T-helper 1 cell treated with Interleukin-12 subunit alpha and Interleukin-12 subunit beta and Interleukin-4 antibody, amounts not matched to agents 30 ng/mL and 1 ng/mL, for 36 hours (primary cell): ENCODE measurements around the gene PLEKHG4. TPM values are rescaled to one million over a fixed set of nuclear protein-coding genes. Genes with fewer than 3 reads are reported as not detected.

ENCODE experiments used
- intact Hi-C: fragments of 100-400 bp; cut with micrococcal nuclease; formaldehyde crosslinking; loops from one replicate; pipeline ENCODE4 v1.15.1; 2024
- total RNA-seq: library from RNA; stranded (reverse); gene quantifications from 2 replicates; pipeline ENCODE4 v1.2.3, GENCODE V29; 2022

PLEKHG4 gene
- total RNA-seq, 1 donor from 2014 or later = 23.0 TPM

DNA sequence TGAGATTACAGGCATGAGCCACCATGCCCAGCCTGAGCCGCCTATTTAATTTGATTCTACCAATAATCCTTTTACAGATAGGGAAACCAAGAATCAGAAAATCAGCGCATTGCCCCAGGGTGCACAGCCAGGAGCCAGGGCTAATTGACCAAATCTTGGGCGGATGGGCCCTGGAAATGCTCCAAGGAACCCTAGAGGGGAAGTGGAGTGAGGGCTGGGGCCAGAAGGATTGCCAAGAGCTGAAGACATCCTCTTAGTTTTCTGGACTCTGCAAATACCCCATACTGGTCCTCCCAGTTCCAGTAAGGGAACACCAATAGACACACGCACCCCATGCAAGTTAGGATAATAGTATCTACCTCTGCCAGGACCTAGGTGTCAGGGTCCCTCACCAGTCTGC lies 35.9 kb upstream of the PLEKHG4 start:
- intact Hi-C loops = loop anchor here (5.0 kb wide), 1 partner anchor 604 kb away; the partner anchor contains the start of genes CENPT and NUTF2

GRCh38 chr16:67244387-67245185 lies 34.7 kb upstream of the PLEKHG4 start:
- intact Hi-C loops = loop anchor here (1.0 to 5.0 kb wide), 8 partner anchors 8 to 603 kb away; partner anchors contain the start of genes C16orf86, CBFB, CENPT and ENKD1

GRCh38 chr16:67245186-67245585 lies 34.1 kb upstream of the PLEKHG4 start:
- intact Hi-C loops = loop anchor here (5.0 kb wide), 3 partner anchors 218 to 422 kb away; partner anchors contain the start of genes C16orf86, CBFB, ENKD1 and PDP2

DNA sequence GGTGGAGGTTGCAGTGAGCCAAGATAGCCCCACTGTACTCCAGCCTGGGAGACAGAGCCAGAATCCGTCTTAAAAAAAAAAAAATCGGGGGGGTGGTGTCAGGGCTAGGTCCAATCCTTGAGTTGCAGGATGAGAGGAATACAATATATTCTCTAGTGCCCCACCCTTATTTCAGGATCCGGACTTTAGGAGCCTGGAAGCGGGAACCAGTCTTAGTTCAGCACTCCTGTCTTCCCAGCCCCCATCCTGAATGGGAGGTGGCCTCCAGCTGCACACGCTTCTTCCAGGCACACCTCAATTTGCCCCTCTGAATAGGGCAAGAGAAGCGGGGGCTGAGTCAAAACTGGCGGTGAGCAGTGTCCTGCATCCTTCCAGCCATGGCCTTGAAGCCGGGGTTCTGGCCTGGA lies 33.7 kb upstream of the PLEKHG4 start:
- intact Hi-C loops = loop anchor here (2.0 to 5.0 kb wide), 4 partner anchors 218 to 549 kb away; partner anchors contain the start of genes C16orf86, CBFB, CMTM4 and ENKD1

DNA sequence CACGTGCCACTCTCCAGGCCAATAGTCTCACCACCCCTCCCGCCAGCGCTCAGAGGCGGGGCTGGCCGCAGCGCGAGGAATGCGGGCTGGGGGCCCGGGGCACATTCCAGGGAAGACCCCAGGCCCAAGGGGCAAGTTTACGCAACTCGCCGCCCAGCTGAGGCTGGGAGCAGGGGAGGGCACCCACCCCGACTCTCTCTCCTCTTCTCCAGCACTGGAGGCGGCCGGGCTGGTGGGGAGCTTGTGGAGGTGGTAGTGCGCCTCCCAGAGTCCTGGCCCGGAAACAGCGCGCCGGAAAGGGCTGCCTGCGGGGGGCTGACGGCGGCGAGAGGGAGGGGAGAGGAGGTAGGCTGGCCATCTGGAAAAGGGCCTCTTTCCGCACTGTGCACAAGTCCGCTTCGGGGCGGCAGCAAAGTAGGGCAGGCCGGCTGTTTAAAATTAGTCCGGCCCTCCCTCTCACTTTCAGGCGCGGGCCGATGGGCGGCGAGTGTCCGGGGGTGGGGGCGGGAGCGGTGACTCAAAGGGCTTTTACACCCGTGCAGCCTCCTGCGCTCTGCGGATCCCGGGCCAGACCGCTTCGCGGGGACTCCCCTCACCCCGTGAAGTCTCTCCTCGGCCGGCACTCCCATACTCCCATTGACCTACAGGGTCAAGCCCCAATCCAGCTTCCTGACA lies 33.1 kb upstream of the PLEKHG4 start:
- intact Hi-C loops = loop anchor here (2.0 to 5.0 kb wide), 4 partner anchors 219 to 549 kb away; partner anchors contain the start of genes C16orf86, CBFB, CMTM4 and ENKD1

- intact Hi-C loops = loop anchor here (1.0 to 5.0 kb wide), 11 partner anchors 19 to 550 kb away; partner anchors contain the start of genes C16orf86, CBFB, CMTM4 and CTCF
These were observed 32.6 kb upstream of the PLEKHG4 start for GRCh38 chr16:67246756-67247191.

GRCh38 chr16:67247192-67248072 lies 31.9 kb upstream of the PLEKHG4 start, which contains the start of gene FHOD1:
TSS of gene FHOD1 (minus strand) at chr16:67247481. CDS start at chr16:67247410, 71 bp downstream.
- intact Hi-C loops = loop anchor here (1.0 to 5.0 kb wide), 11 partner anchors 20 to 551 kb away; partner anchors contain the start of genes C16orf86, CBFB, CMTM4 and CTCF

DNA sequence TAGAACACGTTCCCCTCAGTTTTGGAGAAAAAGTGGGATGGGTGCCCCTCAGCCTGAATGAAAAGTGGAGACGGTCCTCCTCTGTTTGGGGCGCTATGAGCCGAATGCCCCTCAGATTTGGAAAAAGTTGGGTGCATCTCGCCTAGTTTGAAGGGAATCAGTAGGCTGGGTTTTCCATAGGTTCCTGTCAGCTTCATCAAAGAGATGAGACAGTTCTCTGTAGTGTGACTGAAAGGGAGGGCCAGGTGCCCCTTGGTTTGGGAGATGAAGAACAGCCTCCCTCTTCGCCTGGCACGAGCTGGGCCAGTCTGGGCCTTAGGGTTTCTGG lies 31.3 kb upstream of the PLEKHG4 start:
- intact Hi-C loops = loop anchor here (5.0 kb wide), 3 partner anchors 221 to 419 kb away; partner anchors contain the start of genes C16orf86, CBFB, ENKD1 and PDP2

DNA sequence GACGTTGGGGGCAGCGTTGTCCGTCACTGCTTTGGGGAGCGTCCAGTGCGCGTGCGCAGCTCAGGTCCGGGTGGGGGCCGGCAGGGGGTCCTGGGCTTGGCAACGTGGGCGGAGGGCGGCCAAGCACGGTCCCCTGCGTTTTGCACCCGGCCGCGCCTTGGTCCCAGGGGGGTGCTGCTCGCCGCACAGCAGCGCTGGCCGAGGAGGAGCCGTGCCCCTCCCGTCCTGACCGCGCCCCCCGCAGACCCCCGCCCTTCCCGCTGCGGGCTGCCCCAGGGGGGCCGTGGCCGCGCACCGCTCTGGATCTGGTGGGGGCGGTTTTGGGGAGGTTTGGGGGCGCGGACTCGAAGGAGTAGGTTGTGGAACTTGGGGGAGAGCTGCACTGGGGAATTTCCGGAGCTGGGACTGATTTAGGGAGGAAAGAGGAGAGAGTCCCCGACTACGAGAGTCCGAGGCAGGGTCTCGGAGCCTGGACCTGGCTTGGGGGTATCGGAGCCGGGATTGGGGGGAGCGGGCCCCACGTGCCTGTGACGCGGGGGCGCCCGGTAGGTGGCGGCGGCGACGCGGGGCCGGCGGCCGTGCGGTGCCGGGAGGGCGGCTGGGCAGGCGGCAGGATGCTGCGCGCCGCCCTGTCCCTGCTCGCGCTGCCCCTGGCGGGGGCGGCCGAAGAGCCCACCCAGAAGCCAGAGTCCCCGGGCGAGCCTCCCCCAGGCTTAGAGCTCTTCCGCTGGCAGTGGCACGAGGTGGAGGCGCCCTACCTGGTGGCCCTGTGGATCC lies 30.7 kb upstream of the PLEKHG4 start, which contains the start of gene SLC9A5:
Gene SLC9A5 (plus strand): TSS at position 579 of the 777 bp plus-strand sequence. CDS start 36 bp downstream, at position 615.
- intact Hi-C loops = loop anchor here (5.0 kb wide), 3 partner anchors 221 to 419 kb away; partner anchors contain the start of genes C16orf86, CBFB, ENKD1 and PDP2

- intact Hi-C loops = loop anchor here (5.0 kb wide), 3 partner anchors 222 to 418 kb away; partner anchors contain the start of genes C16orf86, CBFB, ENKD1 and PDP2
These were observed 29.9 kb upstream of the PLEKHG4 start for GRCh38 chr16:67249178-67250044.

- intact Hi-C loops = no loop called here
These were observed 29.3 kb upstream of the PLEKHG4 start for GRCh38 chr16:67250045-67250327.

DNA sequence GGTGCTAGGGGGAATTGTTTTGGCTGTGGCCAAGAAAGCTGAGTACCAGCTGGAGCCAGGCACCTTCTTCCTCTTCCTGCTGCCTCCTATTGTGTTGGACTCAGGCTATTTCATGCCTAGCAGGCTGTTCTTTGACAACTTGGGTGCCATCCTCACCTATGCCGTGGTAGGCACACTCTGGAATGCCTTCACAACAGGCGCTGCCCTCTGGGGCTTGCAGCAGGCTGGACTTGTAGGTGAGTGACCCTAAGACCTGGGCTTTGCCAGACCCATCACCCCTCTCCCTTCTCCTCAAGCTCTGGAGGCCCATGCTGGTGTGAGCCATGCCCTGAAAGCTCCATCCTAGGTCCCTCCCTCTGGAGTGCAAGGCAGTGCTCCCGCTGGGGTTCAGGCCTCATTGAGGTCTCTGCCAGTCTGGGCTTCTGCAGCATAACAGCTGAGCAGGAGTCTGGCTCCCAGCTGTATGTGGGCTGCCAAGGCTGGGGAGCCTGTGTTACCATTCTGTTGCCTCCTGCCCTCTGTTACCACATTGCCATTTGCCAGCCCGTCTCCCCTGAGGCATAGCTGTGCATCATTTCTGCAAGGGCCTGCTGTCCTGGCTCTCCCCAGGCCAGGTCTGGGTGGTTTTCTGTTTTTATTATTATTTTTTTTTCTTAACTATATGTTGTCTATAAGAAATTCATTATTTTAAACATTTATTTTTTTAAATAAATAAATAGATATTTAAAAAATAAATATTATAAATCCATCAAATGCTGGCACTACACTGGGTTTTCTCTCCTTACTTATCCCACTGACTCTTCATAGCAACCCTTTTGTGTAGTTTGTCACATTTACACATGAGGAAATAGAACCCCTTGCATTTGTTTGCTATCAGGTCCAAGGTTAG lies 26.5 kb upstream of the PLEKHG4 start:
- intact Hi-C loops = no loop called here

DNA sequence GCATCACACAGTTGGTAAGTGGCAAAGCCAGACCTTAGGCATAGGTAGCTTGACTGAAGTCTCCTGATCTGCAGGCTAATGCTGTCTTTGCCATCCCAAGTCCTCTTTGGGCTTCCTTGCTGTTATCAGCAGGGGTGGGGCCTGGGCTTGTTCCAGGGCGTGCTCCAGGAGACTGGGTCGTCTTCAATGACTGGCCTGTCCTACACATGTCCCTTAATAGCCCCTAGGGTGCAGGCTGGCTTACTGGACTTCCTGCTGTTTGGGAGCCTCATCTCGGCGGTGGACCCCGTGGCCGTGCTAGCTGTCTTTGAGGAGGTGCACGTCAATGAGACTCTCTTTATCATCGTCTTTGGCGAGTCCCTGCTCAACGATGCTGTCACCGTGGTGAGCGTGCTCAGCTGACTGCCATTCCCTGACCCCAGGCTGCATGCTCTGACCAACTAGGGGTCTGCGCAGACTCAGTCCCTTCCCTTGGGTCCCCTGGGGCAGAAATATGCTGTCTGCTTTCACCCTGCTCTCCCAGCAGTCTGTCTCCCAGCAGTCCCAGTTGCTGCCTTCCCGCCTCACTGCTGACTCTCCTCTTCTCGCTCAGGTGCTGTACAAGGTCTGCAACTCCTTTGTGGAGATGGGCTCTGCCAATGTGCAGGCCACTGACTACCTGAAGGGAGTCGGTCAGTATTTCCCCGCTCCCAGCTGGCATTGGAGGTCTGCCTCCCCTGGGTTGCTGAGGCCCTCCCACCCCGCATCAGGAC lies 24.4 kb upstream of the PLEKHG4 start:
- intact Hi-C loops = no loop called here

- intact Hi-C loops = no loop called here
These were observed 23.6 kb upstream of the PLEKHG4 start for GRCh38 chr16:67255553-67256221.

DNA sequence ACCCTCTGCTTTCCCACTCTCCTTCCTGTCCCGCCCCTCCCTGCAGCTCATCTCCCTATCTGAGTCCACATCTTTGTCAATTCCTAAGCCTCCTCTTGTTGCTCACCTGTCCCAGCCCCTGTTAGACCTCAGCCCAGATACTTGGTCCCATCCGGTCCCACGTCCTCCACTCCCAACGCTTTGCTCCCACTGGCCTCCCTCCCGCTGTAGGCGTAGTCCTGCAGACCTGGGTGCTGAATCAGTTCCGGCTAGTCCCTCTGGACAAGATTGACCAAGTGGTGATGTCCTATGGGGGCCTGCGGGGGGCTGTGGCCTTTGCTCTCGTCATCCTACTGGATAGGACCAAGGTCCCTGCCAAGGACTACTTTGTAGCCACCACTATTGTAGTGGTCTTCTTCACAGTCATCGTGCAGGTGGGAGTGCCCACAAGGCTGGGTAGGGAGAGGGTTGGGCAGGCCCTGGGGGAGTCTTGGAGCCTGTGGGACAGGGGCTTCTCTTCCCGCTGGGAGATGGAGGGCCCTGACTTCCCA lies 22.6 kb upstream of the PLEKHG4 start:
- intact Hi-C loops = no loop called here

- intact Hi-C loops = no loop called here
These were observed 21.7 kb upstream of the PLEKHG4 start for GRCh38 chr16:67257486-67258160.
